IPS-NIHi11 (cell line): ENCODE measurements around the gene DIP2C.
"Not testable (repeated sequence)": the region's sequence is repeated elsewhere in the genome, so short reads cannot be mapped to it uniquely, and the experiment has no call there.

Experiments used
- DNase-seq: peaks from one replicate; pipeline ENCODE4 v3.0.0; 2012; ENCODE audit warnings: mixed read lengths, low spot score

The DIP2C gene

DNA sequence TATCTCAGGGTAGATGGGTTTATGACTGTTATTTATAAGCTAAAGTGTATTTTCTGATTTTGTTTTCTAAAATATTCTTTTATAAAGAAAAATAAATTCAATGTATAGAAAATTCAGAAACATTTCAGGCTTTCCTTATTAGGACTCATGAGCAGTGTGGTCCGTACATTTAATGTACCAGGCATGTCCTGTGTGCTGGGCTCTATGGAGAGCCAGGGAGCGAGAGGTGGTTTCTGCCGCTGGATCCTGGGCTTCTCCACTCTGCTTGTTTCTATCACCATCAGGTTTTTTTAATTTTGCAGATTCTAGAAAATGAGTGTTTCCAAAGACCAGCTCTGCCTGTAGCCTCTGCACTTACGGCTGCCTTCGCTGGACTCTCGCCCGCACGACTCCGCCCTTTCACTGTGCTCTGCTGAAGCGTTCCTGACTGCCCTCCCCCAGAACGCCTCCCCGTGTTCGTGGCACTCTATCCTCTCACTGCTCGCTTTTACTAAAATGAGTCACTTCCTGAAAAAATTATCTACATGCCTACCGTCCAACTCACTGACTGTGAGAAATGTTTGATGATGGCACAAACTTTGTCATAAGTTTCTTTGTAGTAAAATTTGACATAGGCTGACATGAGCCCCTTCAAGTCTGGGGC lies 365.7 kb downstream of the DIP2C start:
- no peak for DNase-seq

DNA sequence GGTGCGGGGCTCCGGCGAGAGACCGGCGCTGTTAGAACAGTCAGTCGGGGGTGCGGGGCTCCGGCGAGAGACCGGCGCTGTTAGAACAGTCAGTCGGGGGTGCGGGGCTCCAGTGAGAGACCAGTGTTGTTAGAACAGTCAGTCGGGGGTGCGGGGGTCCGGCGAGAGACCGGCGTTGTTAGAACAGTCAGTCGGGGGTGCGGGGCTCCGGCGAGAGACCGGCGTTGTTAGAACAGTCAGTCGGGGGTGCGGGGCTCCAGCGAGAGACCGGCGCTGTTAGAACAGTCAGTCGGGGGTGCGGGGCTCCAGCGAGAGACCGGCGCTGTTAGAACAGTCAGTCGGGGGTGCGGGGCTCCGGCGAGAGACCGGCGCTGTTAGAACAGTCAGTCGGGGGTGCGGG lies 366.4 kb downstream of the DIP2C start:
- not testable (repeated sequence) for DNase-seq

DNA sequence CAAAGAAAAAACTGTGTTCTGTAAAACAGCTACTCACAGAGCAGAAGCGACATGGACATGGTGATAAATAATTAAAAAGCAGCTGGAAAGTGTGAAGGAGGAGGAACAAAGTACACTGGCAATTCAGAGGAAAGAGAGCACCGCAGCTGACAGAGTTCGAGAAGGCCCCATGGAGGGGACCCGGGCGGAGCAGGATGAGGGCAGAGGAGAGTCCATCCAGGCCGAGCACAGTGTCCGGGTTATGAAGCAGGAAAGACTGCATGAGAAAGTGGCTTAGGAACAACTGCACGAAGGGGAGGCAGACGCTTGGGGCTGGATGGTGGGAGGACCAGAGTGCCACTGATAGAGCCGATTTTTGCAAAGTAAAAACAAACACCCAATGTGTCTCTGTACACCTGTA lies 368.7 kb downstream of the DIP2C start:
- DNase-seq = no peak

DNA sequence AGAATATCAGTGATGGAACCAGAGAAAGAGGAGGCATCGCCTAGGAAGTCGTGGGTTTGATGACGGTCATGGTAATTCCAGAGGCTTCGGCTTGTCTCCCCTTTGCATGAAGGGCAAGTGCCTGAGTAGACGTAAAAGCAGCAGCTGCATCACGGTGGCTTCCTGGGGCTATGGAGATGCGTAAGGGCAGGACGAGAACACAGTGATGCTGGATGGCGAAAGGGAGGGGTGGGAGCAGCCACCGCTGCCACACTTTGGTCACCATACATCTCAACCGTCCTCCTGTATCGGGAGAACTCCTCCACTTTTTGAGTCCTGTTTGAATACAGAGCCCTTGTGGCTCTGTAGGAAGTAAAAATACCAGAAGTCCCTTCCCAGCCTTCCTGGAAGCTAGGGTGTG lies 371.5 kb downstream of the DIP2C start:
- no peak for DNase-seq

DNA sequence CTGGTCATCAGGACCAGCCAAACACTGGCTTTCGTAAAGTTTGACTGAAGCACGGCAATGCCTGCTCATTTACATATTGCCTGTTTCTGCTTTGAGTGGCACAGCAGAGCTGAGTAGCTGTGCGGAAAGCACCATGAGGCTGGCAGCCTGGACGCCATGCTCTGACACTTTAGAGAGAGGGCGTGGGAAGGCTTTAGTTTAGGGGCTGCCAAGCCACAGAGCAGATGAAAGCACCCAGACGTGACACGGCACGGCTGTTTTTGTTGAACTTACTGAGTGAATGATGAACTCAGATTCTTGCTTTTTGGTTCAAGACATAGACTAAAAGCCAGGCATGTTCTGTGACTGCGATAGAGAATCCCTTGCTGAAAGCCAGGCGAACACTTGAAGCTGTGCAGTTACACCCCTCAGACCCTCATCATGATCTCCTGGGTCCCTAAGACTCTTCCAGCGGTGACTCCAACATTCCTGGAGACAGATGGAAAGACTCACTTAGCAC lies 372.1 kb downstream of the DIP2C start:
- DNase-seq = no peak

DNA sequence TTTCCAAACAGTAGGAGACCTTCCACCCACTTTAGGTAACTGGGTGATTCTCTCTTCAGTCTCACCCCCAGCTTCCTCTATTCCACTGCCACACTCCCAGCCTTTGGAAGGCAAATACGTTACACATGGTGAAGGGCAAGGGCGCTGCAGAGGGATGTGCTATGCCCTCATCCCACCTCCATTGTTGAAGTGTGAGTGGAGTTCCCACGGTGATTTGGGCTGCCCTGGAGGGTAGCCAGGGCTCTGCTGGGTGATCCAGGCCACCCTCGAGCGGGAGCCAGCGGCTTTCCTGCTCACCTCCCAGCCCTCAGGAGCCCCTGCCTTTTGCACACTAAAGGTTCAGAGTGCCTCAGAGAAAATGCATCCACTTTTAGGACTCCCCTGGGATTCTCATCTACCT lies 373.1 kb downstream of the DIP2C start:
- DNase-seq = no peak

DNA sequence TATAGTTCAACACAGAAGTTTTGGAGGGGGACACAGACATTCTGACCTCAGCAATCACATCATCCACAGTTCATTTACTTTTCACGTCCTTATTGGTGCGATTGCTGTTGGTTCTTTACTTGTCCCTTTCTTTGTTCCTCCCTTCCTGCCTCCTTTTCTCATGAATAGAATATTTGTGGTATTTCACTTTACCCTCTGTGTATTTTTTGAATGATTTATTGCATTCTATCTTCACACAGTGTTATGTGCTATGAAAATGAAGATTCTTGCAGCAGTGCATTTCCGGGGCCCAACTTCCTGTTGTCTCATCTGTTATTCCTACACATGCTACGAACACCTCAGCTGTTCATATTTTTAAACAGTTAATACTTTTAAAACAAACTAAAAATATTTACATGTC lies 374.6 kb downstream of the DIP2C start:
- no peak for DNase-seq

DNA sequence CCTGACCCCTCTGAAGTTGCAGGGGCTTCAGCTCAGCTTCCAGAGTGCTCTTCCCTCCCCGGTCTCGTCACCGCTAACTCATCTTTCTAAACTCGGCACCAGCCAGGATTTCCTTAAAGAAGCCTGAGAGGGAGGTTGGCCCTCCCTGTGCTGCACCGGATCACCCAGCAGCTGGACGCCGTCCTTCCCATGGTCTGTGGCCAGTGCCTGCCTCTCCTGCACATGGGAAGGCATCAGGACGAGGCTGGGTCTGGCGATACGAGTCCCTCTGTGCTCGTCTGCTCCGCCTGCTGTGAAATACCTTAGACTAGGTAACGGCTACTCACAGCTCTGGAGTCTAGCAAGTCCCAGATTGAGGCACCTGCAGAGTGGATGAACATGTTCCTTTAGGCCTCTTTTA lies 375.1 kb downstream of the DIP2C start:
- no peak for DNase-seq

DNA sequence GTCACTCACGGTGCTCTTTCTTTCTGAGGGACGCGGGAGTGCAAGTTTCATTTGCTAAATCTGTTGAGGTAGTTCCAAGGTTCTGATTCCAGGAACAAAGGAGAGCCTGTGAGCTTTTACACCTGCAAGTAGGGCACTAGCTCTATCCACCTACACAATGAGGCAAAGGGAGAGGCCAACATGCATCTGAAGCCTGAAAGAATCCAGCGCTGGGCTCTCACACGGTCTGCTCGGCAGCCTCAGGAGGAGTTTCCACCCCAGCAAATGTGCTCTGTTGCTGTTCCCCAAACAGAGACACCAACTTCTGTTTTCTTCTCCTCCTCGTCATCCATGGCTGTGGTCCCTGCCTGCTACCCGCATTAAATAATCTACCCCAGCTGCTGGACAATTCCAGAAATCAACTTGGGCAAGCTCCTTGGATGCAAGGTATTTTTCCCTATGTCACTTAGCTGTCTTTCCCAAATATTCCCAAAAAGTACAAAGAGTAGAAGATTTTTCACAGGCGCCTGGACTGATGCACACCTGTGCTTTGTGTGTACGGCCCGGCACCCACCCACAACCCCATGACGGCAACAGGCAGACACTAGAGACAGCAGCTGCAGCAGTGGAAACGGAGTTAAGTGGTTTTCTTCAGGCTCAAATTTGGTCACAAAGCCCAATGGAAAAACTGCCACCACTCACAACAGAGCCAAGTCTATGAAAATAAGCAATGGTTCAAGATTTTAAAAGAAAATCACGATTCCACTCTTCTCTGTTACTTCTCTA lies 377.4 kb downstream of the DIP2C start:
- no peak for DNase-seq

DNA sequence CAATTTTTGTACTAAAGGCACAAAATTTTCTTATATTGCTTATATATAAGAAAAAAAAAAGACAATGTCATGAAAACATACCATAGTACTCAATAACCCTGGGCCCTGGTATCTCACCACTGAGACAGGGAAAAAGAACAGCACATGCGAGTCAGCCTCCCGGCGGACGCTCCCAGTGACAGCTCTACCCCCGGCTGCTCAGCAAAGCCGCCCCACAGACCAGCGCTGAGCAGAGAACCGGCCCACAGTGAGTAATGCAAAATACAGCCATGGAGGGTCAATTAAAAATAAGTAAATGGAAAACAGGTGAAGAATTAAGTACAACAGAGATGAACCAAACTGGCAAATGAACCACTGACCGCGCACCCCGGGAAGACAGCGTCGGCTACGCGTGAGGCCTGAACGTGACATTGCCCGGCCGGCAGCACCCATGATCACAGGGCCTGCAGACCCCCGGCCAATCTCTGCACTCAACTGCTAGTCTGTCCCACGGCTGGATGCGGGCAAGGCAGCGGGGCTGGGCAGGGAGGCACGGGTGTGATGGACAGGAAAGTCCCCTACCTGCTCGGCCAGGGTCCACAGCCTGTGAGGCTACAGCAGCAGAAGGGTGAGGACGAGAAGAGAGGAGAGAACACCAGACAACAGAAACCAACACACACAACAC lies 378.4 kb downstream of the DIP2C start:
- no peak for DNase-seq

DNA sequence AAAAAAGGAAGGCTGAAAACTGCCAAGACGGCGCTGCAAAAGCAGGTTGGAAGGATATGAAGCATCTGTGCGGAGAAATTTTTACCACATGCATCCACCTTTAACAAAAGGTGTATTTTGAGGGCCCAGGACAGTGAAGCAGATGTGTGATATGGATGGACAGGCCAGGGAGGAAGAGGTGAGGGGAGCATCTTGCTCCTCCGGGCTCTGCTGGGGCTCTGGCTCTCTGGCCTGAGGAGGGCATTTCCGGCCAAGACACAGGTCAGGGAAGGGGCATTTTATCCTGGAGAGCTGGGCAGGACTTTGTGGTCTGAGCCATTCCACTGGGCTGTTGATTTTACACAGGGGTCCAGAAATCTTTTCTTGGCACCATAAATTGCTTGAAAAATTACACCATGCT lies 379.1 kb downstream of the DIP2C start:
- no peak for DNase-seq

DNA sequence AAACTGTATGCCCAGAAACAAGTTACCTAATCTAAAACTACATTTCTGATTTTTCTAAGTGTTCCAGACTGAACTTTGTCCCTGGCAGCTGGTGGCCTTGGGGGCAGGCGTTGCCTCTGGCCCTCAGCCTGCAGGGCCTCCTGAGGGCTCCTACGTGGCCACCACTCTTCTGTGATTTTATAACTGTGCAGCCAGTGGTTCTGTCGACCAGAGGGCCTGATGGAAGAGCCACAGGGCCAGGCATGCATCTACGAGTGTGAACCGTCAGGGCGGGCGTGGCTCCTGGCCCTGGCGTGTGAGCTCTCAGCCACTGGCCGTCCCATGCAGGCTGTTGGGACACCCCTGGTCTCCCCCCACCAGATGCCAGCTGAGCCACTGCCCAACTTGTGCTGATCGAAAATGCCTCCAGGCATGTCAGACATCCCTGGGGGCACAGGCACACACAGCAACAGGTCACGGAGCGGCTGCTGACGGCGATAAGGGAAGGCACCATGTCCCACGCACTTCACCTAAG lies 380.8 kb downstream of the DIP2C start:
- DNase-seq = no peak

DNA sequence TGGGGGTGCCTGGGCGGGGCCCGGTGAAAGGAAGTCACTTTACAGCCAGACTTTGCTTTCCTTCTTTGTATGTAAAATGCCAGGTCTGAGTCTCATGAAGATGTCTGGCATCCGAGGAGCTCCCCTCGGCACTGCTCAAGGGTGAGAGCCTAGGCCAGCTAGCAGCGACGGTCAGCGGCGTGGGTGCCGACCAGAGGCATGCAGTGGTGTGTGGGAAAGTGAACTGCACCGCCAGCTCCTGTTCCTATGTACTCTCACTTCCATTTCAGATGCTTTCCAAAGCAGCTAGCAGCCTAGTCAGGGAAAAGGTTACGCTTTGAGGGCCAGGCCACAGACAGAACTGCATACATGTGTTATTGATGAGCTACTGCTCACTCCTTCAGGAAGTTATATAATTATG lies 381.4 kb downstream of the DIP2C start:
- DNase-seq = no peak

DNA sequence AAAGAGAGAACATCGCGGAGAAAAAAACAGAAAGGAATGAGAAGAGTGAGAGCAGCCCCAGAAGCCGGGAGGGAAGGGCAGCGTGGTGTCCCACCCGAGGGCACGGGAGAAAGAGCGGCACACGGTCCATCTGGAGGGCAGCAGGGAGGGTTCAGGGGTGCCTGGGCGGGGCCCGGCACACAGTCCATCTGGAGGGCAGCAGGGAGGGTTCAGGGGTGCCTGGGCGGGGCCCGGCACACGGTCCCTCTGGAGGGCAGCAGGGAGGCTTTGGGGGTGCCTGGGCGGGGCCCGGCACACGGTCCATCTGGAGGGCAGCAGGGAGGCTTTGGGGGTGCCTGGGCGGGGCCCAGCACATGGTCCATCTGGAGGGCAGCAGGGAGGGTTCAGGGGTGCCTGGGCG lies 381.8 kb downstream of the DIP2C start:
- DNase-seq = no peak

DNA sequence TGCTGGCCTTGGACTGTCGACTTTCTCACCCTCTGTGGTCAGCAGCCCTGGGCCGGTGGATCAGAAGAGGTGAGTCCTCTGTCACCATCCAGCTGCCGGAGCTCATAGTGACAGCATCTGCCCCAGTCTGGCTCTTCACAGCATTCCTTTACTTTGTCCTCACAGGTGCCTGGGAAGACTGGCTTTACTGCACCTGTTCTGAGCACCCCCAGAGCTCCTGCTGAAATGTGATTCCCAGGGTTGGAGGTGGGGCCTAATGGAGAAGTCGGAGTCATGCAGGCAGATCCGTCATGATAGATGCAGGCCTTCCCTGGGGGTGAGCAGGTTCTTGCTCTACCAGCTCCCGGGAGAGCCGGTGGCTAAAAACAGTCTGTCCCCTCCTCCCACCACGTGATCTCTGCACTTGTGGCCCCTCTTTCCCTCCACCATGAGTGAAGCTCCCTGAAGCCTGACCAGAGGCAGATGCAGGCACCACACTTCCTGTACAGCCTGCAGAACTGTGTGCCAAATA lies 382.7 kb downstream of the DIP2C start:
- peak; percentile 70 for DNase-seq

DNA sequence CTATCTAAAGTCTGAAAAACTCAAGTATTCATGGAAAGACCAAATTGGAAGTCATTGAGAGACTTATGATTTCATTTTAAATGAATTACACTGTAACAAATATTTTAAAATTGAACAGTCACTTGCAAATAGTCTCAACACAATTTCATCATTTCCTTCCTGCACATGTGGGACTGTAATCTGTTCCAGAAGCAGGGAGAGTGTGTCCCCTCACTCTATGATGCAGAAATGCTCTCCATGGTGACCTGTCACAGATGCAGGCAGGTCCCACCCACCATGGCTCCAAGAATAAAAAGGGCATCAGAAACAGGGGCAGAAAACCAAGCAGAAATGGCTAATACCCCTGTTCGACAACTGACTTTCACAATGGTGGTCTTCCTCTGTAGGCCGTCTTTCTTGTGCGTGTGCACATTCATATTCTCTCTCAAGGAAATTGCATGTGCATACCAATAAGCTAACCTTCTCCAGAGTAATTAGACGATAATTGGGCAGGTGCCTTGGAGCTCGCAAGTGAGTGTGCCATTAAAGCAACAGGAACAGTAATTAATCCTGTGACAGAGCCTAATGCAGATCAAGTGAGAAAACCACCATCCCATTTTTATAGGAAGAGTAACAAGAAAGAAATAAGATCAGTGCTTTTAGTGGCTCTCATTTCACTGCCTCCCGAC lies 383.3 kb downstream of the DIP2C start:
- DNase-seq = no peak

DNA sequence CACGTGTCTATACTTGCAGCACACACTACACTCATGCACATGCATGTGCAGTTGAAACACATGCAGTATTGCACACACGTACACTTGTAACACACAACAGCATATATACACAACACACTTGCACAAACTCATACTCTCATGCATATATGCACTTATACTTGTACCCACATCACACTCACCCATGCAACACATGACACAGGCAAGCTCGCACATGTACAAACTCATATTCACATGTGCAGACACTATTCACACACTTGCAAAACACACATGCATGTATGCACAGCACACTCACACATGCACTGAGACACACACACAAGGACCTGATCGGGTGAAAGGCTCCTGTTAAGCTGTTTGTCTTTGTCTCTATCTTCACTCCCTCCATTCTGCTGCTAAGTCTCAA lies 384.4 kb downstream of the DIP2C start:
- no peak for DNase-seq

DNA sequence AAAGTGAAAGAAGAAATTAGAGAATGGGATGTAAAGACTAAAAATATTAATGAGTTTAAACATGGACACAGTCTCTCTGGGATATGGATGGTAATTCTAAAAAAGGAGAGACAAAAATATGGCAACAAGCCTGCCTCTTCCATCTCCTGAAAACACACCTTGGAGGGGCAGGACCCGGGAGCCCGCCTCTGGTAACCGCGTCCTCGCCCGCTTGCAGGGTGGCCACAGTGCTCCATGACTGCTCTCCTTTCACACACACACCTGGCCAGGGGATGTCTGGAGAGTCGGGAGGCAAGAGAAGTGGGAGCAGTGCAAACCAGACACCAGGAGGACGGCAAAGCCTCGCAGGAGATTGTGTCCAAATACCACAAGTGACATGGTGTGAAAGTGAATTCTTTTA lies 387.9 kb downstream of the DIP2C start:
- DNase-seq = no peak

DNA sequence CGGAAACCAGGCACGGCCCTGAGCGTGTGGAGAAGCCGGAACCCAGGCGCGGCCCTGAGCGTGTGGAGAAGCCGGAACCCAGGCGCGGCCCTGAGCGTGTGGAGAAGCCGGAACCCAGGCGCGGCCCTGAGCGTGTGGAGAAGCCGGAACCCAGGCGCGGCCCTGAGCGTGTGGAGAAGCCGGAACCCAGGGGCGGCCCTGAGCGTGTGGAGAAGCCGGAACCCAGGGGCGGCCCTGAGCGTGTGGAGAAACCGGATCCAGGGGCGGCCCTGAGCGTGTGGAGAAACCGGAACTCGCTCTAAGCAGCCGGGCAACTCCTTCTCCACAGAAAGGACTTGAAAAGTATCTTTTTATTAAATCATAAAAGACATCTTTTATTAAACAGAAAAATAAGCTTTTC lies 388.9 kb downstream of the DIP2C start:
- DNase-seq = not testable (repeated sequence)

DNA sequence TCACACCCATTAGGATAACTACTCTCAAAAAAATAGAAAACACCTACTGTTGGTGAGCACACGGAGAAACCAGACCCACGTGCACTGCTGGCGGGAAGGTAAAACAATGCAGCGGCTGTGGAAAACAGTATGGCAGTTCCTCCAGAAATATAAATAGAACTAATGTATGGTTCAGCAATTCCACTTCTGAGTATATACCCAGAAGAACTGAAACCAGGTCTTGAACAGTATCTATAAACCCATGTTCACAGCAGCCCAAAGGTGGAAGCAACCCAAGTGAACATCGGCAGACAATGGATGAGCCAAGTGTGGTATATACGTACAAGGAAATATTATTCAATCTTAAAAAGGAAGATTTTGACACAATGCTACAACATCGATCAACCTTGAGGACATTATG lies 389.5 kb downstream of the DIP2C start:
- DNase-seq = no peak

DNA sequence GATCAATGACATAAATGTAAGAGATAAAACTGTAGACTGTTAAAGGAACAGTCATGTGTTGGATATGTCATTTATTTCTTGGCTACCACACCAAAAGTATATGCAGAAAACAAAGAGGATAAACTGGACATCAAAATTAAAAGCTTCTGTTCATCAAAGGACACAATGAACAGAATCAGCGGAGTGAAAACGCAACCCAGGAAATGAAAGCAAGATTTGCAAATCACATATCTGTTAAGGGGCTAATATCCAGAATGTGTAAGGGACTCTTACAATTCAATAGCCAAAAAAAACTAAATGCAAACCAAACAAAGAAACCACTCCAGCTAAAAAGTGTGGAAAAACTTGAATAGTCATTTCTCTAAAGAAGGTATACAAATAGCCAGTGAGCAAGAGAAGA lies 390.0 kb downstream of the DIP2C start:
- DNase-seq = no peak

DNA sequence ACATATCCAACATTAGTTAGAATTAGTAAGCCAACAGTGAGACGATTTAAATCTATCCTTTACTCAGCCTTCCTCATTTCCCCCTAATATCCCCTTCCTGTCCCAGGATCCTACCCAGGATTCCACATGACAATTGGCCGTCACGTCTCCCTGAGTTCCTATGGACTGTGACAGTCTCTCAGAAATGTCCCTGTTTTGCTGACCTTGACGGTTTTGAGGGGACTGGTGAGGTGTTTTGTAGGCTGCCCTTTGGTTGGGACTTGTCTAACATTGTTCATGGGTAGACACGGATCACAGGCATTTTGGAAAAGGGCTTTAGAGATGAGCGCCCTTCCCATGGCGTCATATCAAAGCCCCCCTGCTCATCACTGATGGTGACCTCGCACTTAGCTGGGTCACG lies 391.4 kb downstream of the DIP2C start:
- DNase-seq = no peak
